HG02571 (cell line): ENCODE results near the gene SCN3B.
A peak's percentile ranks its signal among the peaks of the same experiment; 100 is the strongest.

Experiments used
- ATAC-seq: cut with Tn5 transposase; IDR thresholded peaks from one replicate; pipeline ENCODE4 v1.9.1; 2021; ENCODE audit warnings: mild to moderate bottlenecking, moderate library complexity; ENCODE audit not compliant: unreplicated experiment

The SCN3B gene

GRCh38 chr11:123601136-123601535, 53.3 kb downstream of the SCN3B start:
- no peak for ATAC-seq

- no peak for ATAC-seq
These were observed 56.6 kb downstream of the SCN3B start for GRCh38 chr11:123597859-123598258.

- no peak for ATAC-seq
These were observed 59.5 kb downstream of the SCN3B start for GRCh38 chr11:123594921-123595320.

GRCh38 chr11:123594188-123594901, 60.1 kb downstream of the SCN3B start:
- no peak for ATAC-seq

GRCh38 chr11:123593570-123593969, 60.9 kb downstream of the SCN3B start:
- no peak for ATAC-seq

DNA sequence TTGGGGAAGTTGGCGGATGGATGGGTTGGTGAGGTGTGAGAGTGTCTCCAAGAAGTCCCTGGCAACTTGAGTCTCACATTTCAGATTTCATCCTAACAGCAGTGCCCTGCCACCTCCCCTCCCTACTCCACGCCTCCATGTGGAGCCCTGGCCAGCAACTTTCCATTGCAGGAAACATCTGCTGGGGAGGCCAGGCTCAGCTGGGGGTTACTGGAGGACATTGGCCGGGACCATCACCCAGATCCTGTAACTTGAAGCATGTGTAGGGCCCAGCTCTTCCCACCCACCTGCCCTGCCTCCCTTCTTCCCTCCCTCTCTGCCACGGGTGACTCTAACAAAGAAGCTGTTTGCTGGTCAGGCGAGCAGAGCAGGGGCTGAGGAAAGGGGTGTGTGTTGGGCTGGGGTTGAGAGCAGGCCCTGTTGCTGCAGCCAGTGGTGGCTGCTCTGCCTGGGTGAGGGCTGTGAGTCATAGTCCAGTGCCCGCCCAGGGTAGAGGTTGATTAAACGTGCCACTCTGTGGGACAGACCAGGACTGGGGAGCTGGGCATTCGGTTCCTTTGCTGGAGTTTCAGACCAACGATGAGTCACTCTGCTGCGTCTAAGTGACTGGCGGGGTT, 64.0 kb downstream of the SCN3B start:
- no peak for ATAC-seq

DNA sequence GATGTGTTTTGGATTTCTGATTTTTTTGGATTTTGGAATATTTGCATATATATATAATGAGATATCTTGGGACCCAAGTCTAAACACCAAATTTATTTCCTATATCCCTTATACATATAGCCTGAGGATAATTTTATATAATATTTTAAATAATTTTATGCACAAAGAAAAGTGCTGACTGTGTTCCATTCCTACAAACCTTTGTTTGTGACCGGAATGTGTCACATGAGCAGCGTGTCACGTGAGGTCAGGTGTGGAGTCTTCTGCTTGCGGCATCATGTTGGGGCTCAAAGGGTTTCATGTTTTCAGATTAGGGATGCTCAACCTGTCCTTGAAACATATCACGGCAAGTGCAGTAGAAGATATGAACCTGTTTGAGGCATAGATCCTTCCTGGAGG, 65.6 kb downstream of the SCN3B start:
- ATAC-seq = no peak

DNA sequence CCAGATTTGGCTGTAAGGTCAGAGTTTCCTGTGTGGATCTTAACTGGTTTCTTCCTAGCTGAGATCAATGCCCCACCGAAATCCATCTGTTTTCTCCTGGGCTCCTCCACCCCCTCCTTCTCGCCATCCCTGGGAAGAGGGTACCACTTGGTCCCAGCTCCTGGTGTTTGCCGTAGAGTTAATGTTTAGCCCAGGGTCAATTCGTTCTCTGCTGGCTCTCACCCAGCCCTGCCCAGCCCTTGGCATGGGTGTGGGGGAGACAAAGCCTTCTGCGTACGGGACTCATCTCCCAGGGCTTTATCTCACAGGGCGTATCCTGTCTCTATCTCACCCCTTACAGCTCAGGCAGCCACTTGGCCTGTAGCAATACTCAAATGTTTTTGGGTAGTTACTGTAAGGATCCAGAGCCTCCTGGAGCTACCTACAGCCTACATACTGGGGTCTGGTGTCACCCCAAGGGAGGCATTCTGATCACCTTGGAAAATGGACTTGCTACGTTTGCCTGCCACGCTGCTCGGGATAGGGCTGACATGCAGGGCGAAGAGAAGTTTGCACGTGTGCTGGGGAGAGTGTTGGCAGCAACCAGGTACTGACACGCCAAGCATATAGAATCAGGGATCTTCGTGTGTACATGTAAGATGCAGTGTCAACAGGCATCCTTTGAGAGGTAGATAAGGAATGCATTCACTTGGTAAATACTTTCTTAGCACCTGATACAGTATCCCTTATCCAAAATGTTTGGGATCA, 66.1 kb downstream of the SCN3B start:
- no peak for ATAC-seq

- no peak for ATAC-seq
These were observed 66.9 kb downstream of the SCN3B start for GRCh38 chr11:123587559-123587958.

GRCh38 chr11:123587044-123587443, 67.4 kb downstream of the SCN3B start:
- no peak for ATAC-seq

GRCh38 chr11:123586568-123586967, 67.9 kb downstream of the SCN3B start:
- no peak for ATAC-seq

DNA sequence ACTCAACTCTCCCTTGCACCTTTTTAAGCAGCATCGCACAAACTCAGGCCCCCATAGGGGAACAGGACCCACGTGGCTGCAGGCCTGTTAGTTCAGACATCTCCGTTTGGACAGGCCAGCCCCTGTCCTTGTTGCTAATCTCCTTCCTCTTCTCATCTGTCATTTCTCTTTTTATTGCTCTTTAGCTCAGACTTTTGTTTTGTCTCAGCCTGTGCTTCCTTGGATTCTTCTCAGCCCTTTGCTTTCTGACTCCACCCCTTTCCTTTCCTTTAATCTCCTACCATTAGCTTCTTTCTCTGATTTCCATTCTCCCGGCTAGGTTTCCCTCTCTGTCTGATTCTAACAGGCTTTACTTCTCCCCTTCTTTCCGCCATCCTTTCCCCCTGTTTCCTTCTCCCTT, 68.7 kb downstream of the SCN3B start:
- ATAC-seq = no peak

DNA sequence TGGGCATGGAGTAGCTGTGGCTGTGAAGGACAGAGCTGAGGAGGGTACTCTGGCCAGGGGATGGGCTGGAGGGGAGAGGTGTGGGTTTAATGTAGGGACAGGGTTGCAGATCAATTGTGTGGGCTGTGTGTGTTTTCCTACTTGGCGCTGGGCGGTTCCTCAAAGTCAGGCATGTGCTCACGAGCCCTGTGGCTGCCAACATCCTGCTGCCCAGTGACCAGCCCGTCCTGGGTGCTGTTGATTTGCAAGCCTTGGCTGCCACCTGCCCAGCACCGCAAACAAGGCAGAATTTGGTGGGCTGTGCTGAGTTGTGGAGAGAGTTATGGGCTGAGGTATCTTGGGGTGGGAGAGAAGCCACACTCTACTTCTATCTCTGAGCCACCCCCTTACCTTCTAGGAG, 69.2 kb downstream of the SCN3B start:
- ATAC-seq = no peak

GRCh38 chr11:123584737-123585136, 69.7 kb downstream of the SCN3B start:
- ATAC-seq = no peak

DNA sequence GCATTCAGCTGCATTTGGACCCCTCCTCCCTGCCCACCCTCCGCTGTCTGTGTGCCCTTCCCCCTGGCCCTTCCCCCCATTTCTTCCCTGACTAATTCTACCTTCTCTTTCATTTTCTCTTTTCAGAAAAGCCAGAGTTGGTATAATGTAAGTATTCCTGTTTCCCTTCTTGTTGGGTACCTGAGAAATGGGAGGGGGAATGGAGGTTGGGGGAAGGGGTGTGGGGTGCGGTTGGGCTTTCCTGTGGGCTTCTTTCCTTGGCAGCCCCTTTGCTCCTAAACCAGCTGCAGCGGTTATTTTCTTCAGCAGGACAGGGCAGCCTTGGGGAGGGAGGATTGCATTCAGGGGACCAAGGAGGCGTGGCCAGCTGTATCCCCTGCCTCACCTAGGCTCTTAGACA, 70.2 kb downstream of the SCN3B start:
- no peak for ATAC-seq

DNA sequence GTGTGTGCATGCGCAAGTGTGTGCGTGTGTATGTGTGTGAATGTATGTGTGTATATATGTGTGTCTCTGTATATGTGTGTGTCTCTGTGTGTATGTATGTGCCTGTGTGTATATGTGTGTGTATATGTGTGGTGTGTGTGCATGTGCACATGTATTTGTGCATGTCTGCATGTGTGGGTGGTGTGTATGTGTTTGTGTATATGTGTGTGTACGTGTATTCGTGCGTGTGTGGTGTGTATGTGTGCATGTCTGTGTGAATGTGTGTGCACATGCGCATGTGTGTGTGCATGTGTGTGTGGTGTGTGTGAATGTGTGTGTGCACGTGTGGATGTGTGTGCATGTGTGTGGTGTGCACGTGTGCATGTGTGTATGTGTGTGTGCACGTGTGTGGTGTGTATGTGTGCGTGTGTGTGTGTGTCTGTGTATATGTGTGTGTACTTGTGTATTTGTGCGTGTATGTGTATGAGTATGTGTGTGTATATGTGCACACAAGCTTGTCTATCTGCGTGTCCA, 71.4 kb downstream of the SCN3B start:
- no peak for ATAC-seq

- no peak for ATAC-seq
These were observed 72.6 kb downstream of the SCN3B start for GRCh38 chr11:123581651-123582399.

GRCh38 chr11:123580557-123581275, 73.7 kb downstream of the SCN3B start:
- ATAC-seq = peak; percentile 76

- ATAC-seq = no peak
These were observed 74.3 kb downstream of the SCN3B start for GRCh38 chr11:123580137-123580536.

- no peak for ATAC-seq
These were observed 75.0 kb downstream of the SCN3B start for GRCh38 chr11:123579482-123579812.
